ENCODE measurements around the gene TTC7B. TPM values are rescaled to one million over a fixed set of nuclear protein-coding genes. Genes with fewer than 3 reads are reported as not detected.

Gene TTC7B
- total and polyA plus RNA-seq, 2 experiments from 2014 or later, result 68.1 to 75.8 TPM

DNA sequence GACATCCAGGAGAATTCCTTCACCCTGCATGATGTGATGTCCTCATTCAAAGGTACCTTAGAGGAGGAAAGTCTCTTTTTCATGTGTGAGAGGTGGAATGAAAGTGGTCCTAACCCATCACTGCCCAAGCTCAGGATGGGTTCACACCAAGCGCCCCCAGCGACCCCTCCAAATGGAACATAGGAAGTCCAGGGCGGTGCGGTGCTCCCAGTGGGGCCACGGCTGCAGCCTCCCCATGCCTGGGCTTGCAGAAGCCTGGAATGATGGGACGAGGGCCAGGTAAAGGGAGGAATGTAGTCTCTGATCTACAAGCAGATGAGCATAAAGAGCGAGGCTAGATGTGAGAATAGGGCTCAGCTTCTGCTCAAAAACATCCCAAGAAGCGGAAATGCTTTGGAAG lies 196.3 kb downstream of the TTC7B start:
- DNase-seq (ENCODE audit: low read depth in 1 of 2, low spot score in 1 of 2), result no peak
- no peak overlapping the region for H3K4me3 ChIP-seq

DNA sequence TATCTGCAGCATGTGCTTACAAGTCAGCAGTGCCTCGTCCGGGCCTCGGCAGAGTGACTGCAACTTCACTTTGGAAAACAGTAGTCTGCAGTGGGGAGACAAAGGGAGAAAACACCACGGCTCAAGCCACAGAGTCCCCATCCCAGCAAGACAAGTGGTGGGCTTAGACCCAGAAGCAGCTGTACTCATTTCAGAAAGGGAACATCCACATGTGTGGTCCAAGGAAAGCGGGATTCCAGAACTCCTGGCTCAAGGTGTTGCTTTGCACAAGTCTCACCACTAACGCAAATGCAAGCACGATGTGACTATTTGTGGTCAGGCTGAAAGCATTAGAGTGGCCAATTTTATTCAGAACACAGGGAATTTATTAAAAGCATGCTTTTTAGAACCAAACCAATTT lies 198.3 kb downstream of the TTC7B start:
- TF ChIP-seq, protein P1, sequence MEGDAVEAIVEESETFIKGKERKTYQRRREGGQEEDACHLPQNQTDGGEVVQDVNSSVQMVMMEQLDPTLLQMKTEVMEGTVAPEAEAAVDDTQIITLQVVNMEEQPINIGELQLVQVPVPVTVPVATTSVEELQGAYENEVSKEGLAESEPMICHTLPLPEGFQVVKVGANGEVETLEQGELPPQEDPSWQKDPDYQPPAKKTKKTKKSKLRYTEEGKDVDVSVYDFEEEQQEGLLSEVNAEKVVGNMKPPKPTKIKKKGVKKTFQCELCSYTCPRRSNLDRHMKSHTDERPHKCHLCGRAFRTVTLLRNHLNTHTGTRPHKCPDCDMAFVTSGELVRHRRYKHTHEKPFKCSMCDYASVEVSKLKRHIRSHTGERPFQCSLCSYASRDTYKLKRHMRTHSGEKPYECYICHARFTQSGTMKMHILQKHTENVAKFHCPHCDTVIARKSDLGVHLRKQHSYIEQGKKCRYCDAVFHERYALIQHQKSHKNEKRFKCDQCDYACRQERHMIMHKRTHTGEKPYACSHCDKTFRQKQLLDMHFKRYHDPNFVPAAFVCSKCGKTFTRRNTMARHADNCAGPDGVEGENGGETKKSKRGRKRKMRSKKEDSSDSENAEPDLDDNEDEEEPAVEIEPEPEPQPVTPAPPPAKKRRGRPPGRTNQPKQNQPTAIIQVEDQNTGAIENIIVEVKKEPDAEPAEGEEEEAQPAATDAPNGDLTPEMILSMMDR (IDR thresholded peaks at IDR 0.05; ENCODE audit: low read depth, low read length), result no peak
- DNase-seq (ENCODE audit: low read depth in 1 of 2, low spot score in 1 of 2), result no peak
- H3K4me3 ChIP-seq, result no peak overlapping the region
- no peaks in the 10 kb centered on the region for H3K27me3 ChIP-seq
- no peaks in the 10 kb centered on the region for H3K9me3 ChIP-seq (ENCODE audit: low read depth)
- H3K4me1 ChIP-seq (ENCODE audit: low read depth), result peaks cover 19% of the 10 kb centered on the region
- H3K27ac ChIP-seq, result no peak overlapping the region
- H3K36me3 ChIP-seq, result no peaks in the 10 kb centered on the region

More for the DNA sequence above, 196.3 kb downstream of the TTC7B start:
- Histone ChIP-seq H3K36me3 (no peaks in the 10 kb centered on the region), H3K27ac (no peak overlapping the region), H3K9me3 (ENCODE audit: low read depth) (no peaks in the 10 kb centered on the region), H3K27me3 (no peaks in the 10 kb centered on the region), H3K4me1 (ENCODE audit: low read depth) (peaks cover 27% of the 10 kb centered on the region)
- TF ChIP-seq, protein P1 (IDR thresholded peaks at IDR 0.05; ENCODE audit: low read depth, low read length), result no peak

DNA sequence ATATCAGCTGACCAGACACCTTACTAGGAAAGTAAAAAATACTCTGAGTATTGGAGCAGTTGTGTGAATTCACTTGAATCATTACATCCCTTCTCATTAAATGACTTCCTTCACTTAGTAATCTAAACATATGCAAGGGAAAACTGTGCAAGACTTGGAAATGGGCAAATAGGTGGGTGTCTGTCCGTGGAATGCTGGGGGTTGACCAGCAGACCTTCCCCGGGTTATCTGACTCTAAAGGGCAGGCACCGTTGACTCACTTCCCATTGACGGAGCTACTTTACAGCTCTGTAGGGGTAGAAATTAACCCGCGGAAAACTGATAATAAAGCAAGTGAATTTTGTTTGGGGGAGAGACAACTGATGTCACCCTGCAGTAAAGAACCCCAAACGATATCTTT lies 199.3 kb downstream of the TTC7B start:
- no peaks in the 10 kb centered on the region for H3K9me3 ChIP-seq (ENCODE audit: low read depth)
- no peak overlapping the region for H3K4me3 ChIP-seq
- peak in 1 of 2 donors; percentile 26 for DNase-seq (ENCODE audit: low read depth in 1 of 2, low spot score in 1 of 2)
- H3K4me1 ChIP-seq (ENCODE audit: low read depth), result peaks cover 19% of the 10 kb centered on the region
- TF ChIP-seq, protein P1 (IDR thresholded peaks at IDR 0.05; ENCODE audit: low read depth, low read length), result no peak
- no peaks in the 10 kb centered on the region for H3K36me3 ChIP-seq
- H3K27ac ChIP-seq, result no peak overlapping the region
- no peaks in the 10 kb centered on the region for H3K27me3 ChIP-seq

DNA sequence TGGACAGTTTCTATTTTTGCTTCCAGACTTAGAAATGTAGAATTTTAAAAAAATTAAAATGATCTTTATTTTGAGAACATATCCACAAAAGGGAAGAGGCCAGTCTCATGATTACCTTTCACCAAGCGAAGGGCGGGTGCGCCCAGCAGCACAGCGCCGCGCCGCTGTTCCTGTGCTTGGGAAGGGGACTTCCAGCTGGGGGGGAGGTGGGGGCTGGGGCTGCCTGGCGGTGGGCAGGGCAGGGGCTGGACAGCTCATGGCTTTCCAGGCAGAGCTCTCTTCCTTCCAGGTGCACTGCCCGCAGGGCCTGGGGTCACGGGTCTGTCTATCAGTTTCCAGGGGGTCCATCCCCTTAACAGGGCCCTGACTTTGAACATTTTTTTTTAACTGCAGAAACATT lies 199.9 kb downstream of the TTC7B start:
- no peaks in the 10 kb centered on the region for H3K36me3 ChIP-seq
- H3K4me1 ChIP-seq (ENCODE audit: low read depth), result peaks cover 19% of the 10 kb centered on the region
- H3K27ac ChIP-seq, result no peak overlapping the region
- TF ChIP-seq, protein P1 (IDR thresholded peaks at IDR 0.05; ENCODE audit: low read depth, low read length), result no peak
- H3K9me3 ChIP-seq (ENCODE audit: low read depth), result no peaks in the 10 kb centered on the region
- H3K27me3 ChIP-seq, result no peaks in the 10 kb centered on the region
- H3K4me3 ChIP-seq, result no peak overlapping the region
- no peak for DNase-seq (ENCODE audit: low read depth in 1 of 2, low spot score in 1 of 2)

DNA sequence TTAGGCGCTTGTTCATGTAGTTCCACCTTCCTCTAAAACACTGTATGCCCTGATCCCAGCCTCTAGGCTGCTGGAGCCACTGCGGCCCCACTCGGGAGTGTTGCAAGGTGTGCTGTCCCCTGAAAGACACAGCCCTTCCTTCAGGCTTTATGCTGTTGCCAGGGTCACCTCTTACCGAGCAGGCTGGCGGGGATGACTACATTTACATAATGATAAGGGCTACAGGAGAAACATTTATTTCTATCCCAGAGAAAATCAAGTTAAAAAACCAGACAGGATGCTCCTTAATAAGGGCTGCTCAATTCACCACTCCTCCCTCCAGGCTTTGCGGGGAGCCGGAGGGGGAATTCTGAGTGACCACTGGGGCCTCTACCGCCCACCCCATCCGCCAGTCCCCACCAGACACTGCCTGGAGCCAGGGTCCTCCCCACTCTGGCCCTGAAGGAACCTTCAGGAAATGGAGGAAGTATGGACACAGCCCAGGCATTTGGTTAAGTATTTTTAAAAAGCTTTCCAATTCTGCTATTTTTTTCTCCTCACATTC lies 200.6 kb downstream of the TTC7B start:
- TF ChIP-seq, protein P1 (IDR thresholded peaks at IDR 0.05; ENCODE audit: low read depth, low read length), result no peak
- H3K4me1 ChIP-seq (ENCODE audit: low read depth), result peaks cover 19% of the 10 kb centered on the region
- no peak for DNase-seq (ENCODE audit: low read depth in 1 of 2, low spot score in 1 of 2)
- no peaks in the 10 kb centered on the region for H3K36me3 ChIP-seq
- no peak overlapping the region for H3K4me3 ChIP-seq
- H3K27ac ChIP-seq, result no peak overlapping the region
- no peaks in the 10 kb centered on the region for H3K9me3 ChIP-seq (ENCODE audit: low read depth)
- no peaks in the 10 kb centered on the region for H3K27me3 ChIP-seq

Measured in cardiac muscle cell (in vitro differentiated cells and primary cell).